GDM1 (cell line): Measurements from ENCODE around the gene PPP1R14D.

Source experiments
- DNase-seq: peaks from one replicate; lab custom pipeline; 2025; lab: John Stamatoyannopoulos, UW

The PPP1R14D gene

DNA sequence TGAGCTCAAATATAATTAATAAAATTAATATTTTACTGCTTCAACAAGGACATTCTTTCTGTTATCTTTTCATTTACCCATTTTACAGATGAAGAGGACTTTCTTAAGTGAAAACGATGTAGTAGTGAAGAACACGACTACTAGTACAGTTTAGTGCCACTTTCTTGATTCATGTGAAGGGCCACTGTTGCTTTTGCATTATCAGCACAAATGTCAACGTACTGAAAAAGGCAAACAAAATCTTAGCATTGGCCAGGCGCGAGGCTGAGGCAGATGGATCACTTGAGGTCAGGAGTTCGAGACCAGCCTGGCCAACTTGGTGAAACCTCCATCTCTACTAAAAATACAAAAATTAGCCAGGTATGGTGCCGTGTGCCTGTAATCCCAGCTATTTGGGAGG, 9.5 kb downstream of the PPP1R14D start:
- no peak for DNase-seq

DNA sequence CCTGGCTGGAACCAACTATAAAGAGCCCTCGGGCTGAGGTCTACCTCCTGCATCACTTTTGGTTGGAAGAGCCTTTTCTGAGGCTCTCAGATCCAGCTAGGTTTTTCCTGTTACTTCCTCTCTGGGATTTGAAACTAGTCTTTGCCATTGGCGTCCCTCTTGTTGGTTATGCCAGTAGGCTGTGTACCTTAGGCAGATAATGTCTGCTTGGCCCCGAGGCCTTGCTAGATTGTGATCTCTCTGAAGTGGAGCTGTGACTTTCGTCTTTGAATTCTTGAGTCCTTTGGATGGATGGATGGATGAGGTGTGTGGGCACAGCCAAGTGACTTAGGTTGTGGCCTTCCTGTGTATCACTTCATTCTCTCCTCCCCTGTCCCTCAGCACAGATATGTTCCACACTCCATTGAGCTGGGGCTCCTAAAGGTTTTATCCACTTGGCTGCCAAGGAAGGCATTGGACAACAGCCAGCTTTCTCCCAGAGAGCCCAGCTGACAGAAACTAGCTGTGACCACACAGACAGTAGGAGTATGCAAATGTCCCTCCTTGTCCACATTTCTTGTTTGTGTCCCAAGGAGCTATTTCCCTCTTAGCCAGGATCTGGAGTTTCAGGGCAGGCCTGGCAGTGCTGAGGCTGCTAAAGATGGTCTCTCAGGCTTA, 13.3 kb downstream of the PPP1R14D start:
- no peak for DNase-seq

DNA sequence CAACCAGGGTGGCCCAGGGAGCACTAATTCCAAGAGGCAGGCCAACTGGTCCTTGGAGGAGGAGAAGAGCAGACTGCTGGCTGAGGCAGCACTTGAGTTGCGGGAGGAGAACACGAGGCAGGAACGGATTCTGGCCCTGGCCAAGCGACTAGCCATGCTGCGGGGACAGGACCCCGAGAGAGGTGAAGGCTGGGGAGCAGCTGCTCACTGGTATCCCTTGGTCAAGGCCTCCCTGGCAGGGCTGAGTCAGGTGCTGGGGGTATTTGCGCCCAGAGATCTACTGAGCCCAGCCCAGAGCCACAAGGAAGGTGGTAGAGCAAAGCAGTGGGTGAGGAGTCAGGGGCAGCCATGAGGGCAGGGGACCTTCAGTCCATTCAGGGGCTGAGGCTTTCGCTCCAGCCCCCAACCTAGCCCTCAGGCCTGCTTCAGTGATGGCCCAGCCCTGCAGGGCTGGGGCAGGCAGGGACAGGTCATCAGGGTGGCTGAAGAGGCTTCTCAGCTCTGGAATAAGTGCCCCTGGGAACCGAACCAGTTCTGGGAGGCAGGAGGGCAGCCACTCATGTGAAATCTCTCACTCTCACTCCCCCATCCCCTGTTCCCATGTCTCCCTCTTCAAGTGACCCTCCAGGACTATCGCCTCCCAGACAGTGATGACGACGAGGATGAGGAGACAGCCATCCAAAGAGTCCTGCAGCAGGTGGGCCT, 15.6 kb downstream of the PPP1R14D start:
- DNase-seq, result no peak

DNA sequence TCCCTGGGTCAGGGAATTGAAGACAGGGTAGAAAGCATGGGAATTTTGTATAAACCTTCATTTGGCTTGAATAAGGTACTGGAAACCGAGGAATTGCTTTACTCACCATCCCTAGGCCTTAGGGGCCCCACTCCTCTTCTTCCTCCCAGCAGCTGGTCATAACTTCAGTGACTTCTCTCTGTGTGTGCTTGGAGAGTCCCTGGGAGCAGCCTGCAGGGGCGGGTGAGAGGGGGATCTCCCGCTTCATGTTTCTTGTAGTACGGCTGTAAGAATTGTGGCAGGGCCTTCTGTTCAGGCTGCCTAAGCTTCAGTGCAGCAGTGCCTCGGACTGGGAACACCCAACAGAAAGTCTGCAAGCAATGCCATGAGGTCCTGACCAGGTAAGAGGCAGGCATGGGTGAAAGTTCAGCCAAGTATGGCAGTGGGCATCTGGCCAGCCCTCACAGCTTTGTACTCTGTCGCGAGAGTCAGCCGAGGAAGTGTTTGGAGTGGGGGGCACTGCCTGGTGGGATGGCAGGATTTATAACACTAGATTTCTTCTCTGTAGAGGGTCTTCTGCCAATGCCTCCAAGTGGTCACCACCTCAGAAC, 19.6 kb downstream of the PPP1R14D start:
- no peak for DNase-seq

DNA sequence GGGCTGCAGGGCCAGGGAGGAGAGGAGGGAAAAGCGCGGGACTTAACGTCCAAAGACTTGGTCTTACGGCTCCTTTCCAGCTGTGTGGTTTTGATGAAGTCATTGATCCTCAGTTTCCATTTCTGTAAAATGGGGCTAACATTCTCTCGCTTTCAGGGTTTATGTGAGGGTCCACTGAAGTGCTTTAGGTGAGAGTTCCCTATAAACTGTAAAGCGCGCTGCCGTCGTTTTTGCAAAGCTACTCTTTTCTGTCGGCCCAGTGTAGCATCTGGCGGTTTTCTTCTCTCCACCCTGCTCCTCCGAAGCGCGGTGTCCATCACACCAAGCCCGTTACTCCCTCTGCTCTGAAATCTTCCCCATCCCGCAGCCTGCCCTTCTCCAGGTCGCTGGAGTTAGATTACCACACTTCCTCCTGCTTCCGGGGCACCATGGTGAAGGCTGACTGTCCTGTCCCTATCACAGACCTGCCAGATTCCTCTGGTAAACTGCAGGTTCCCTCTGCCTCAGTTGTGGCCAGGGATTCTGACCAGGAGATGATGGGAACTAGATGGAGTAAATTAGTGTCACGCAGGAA, 20.5 kb downstream of the PPP1R14D start:
- DNase-seq, result no peak

DNA sequence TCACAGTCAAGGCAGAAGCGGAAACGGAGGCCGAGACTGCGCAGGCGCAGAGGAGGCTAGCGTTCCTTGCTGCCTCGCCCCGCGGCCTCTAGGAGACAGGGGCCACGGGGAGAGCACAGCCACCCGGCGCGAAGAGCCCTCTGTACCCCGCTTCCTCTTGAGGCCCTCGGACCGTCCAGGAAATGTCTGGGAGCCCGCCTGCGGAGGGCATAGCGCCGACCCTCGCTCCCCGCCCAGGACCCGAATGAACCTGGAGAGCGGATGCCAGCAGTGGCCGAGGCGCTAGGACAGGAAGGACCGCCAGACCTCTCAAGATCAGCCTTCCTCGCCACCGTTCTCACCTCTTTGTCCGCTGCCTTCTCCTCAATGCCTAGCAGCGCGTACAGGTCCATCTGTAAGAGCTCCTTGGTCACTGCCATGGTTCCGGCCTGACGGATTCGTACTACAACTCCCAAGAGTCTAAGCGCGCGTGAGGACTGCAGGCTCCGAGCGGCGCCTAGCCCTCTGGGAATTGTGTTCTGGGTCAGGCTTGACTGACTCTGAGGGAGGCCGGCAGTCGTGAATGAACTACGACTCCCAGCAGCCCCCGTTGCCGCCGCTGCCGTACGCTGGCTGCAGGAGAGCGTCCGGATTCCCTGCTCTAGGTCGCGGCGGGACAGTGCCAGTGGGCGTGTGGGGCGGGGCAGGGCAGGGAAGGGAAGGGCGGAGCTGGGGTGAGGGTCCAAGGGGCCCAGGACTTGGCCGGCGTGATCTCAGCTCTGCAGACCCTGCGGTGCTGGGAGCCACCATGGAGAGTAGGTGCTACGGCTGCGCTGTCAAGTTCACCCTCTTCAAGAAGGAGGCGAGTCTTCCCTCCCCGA, 21.2 kb downstream of the PPP1R14D start, which contains the start of the genes DNAJC17 and ZFYVE19:
TSS of gene DNAJC17 (minus strand) at position 446 of the 860 bp plus-strand sequence. CDS start at position 419, 27 bp downstream.
TSS of gene ZFYVE19 (plus strand) at position 62 of the 860 bp plus-strand sequence. CDS start at position 563, 501 bp downstream.
- DNase-seq, result peak; percentile 96

DNA sequence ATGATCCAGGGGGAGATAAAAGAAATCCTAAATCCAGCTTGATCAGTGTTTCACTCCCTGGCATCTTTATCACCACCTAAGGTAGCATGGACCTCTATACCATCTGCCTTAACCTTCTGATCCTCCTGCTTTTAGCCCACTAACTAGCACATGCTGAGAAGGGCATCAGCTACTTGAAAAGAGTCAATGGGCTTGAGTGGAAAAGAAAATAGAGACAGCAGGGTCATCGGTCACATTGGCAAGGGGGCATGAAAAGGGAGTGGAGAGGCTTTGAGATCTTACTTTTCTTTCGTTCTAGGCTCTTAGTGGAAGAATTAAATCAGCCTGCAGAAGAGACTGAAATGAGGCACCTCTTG, 21.9 kb downstream of the PPP1R14D start:
- no peak for DNase-seq

DNA sequence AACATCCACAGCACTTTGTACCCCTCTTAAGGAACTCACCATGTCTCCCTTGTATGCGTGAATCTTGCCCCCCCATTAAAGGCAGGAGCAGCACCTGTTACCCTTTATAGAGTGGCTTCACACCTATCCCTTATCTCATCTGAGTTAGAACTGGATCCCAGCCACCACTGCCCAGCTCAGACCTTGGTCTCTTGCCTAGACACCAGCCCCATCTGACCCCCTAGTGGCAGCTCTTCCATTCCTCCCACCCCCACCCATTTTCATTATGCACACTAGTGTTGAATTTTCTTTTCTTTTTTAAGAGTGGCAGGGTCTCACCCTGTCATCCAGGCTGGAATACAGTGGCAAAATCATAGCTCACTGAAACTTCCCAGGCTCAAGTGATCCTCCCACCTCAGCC, 24.8 kb downstream of the PPP1R14D start:
- DNase-seq, result no peak

DNA sequence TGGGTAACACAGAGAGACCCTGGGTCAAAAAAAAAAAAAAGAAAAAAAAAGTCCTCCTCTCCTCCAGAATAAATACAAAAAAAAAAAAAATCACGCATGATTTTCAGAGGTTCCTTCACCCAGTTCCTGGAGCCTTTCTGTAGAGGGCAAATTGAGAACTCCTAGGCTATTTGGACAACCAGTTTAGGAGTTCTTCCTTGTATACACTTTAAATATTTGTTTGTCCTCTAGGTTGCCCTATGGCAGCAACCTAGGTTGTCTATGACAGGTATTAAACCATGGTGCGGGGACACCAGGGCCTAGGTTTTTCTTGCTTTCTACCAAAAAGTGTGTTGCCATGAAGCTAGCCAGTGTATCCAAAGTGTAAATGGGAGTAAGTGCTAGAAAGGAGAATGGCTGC, 25.4 kb downstream of the PPP1R14D start:
- no peak for DNase-seq

DNA sequence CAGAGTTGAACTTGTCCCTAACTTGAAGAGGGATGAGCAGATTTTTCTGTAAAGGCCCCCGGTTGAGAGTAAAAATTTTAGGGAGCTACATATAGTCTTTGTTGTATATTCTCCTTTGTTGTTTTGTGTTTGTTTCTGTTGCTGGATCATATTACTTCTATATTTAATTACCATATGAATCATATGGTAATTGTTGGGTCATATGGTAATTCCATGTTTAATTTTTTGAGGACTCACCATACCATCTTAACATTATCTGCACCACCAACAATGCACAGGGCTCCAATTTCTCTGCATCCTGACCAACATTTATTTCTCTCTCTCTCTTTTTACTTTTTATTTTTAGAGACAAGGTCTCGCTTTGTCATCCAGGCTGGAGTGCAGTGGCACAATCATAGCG, 29.0 kb downstream of the PPP1R14D start:
- DNase-seq, result no peak

DNA sequence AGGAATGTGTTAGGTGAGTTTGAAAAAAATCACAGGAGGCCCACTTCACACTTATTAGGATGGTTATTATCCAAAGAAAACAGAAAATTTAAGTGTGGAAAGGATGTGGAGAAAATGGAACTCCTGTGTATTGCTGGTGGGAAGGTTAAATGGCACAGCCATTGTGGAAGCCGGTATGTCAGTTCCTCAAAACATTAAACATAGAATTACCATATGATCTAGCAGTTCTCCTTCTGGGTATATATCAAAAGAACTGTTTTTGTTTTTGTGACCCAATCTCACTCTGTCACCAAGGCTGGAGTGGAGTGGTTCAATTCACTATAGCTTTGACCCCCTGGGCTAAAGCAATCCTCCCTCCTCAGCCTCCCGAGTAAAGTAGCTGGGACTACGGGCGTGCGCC, 32.0 kb downstream of the PPP1R14D start:
- DNase-seq, result no peak

DNA sequence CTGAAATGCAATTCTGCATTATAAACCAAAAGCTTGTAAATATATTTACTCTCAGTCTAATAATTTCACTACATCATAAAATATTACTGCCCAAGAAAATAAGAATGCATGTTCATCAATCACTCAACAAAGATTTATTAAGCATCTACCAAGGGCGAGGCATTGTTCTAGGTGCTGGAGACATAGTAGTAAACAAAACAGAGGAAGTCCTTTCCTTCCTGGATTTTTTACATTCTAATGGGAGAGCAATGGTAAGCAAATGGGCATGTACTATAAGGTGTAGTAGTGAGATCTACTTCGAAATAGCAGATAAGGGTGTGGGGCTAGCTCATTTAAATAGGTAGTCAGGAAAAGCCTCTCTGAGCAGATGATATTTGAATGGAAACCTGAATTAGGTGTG, 32.5 kb downstream of the PPP1R14D start:
- no peak for DNase-seq

DNA sequence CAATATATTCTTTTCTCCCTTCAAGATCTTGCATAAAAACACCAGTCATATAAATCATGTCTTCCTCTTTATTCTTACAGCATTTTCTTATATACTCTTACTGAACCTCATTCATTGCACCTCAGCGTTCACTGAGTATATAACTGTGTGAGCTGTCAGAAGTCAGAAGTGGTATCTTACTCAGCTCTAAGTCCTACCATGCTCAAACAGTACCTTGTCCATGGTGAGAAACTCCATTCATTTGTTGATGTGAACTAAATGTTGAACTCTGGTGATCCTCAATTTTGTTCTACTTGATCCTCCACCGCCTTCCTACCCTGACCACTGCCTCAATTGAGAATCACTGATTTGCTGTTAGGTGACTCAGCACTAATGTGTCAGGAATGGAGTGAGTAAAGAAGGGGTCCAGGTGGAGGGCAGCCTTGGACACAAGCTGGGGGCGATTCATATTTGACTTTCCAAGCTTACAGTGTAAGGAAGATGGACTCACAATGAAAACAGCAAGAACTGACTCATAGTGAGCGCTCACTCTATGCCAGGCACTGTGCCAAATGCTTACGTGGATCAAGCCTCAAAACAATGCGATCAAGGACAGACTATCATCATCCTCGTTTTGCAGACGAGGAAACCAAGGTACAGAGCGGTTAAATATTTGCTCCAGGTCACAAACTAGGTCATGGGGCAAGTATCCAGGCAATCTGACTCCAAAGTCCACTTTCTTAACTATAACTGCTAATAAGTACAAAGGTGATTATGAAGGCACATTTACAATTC, 35.1 kb downstream of the PPP1R14D start:
- DNase-seq, result no peak

DNA sequence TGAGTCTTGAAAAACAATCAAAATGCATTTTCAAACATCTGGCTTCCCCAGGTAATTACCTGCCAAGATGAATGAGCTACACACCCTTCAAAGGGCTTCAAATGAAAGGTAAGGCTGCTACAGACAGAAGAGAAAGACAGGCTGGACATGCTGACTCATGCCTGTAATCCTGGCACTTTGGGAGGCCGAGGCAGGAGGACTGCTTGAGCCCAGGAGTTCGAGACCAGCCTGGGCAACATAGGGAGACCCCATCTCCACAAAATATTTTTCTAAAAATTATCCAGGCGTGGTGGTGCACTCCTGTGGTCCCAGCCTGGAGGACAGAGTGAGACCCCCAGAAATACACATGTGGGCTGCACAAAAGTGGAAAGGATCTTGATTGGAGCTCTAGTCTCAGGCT, 36.1 kb downstream of the PPP1R14D start:
- no peak for DNase-seq

DNA sequence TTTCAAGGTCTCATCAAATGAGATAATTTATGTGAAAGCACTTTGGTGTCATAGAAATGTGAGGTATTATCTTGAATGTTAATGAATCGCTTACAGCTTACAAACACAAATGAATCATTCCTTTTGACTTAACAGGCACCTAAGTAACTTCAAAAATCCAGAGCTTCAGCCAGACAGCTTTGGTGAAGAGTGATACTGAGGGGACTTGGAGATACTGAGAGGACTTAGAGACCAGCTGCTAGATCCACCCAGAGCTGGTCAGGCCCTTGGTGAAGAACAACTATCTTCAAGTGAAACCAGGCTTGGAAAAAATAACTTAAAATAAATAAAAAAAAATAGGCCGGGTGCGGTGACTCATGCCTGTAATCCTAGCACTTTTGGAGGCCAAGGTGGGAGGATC, 37.8 kb downstream of the PPP1R14D start:
- no peak for DNase-seq

DNA sequence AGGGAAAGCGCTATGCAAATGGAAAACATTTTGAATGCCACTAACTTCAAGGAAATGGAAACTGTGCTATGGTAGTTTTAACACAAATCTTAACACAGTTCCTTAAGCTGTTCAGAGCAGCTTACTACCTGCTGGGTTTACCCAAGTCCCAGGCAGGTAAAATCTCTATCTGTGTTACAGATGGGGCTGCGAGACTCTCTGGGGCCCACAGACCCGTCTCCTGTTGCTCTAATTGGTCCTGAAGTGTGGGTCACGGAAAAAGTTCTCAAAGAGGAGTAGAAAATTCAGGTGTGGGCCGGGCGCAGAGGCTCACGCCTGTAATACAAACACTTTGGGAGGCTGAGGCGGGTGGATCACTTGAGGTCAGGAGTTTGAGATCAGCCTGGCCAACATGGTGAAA, 38.5 kb downstream of the PPP1R14D start:
- DNase-seq, result no peak

DNA sequence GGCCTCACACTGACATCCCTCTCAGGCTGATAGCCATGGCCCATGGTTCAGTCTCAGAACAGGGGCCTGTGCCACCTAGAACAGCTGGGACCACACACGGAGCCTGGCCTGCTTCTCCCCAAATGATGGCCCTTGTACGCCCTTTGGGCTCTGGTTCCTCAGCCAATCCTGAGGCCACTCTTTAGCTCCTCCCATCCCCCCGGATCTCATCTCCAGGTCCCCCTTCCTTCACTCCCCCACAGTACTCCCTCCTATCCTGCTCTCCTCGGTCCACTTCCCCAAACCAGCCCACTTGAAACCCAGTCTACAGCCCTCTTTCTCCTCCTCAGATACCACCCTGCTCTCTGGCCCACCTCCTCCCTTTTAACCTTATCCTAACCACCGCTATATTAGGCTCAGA, 39.4 kb downstream of the PPP1R14D start:
- no peak for DNase-seq

DNA sequence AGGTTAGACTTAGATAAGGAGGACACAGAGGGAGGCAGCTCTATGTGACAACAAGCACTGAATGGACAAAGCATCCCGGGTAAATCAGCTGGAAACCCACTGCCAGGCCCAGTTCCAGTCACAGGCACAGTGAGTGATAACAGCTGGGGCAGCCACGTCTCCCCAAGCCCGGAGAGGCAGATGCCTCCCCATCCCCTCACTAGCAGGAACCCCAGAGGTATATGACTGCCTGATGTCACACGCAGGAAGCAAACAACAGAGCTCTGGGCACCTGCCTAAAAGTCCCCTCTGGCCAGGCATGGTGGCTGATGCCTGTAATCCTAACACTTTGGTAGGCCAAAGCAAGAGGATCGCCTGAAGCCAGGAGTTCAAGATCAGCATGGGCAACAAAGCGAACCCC, 40.5 kb downstream of the PPP1R14D start:
- no peak for DNase-seq

DNA sequence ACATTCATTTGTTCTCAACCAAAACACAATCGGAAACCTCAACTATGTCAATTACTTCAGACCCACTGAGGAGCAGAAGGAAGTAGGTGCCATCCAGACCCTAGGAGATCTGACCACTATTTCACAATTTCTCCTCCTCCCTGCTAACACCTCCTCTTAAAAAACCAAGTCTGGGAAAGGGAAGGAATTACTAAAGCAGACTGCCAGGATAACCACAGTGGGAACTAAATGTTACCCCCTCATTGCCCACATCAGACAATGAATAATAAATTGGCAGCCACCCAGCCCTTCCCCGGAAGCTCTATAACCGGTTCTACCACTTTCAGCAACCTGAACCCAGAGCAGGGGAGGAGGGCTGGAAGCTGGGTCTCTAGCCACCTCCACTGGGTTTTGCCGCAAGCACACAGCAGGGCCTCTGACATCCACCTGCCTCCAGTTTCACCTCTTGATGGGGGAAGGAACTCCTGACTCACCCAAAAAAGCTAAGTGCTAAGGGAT, 41.1 kb downstream of the PPP1R14D start:
- no peak for DNase-seq

DNA sequence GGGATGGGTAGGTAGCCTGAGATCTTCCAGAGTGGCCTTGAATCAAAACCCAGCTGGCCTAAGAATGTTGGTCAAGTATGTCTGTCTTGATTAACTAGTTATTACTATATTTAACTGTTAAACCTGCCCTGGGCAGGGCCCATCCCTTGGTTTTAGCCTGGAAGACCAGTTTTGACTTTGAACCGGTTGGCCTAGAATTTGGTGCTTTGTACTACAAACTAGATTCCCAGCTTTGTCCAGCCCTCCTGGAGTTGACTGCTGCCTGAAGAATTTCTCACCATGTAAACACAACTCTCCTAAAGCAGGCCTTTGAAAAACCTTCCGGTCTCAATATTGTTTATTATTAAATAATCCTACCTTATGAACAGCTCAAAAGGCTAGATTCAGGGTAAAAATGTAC, 42.7 kb downstream of the PPP1R14D start:
- DNase-seq, result no peak

DNA sequence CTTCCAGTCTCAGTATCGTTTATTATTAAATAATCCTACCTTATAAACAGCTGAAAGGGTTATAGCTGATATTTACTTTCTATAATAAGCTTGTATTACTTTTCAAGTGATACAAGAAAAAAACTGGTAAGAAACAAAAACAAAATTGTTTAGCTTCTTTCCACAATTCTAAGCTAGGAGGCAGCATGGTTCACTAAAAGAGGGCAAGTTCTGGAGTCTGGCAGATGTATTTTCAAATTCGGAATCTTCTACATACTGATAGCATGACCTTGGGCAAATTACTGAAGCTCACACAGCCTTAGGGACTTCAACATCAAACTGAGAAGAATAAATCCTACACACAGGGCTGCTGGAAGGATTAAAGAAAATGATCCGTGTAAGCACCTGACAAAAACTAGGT, 43.3 kb downstream of the PPP1R14D start:
- DNase-seq, result no peak
